AG09319 (cell line): ENCODE results near the gene KRT85.
"Not testable (repeated sequence)": the region's sequence is repeated elsewhere in the genome, so short reads cannot be mapped to it uniquely, and the experiment has no call there.

ENCODE experiments used
- DNase-seq: peaks from one replicate; pipeline ENCODE4 v3.0.0-alpha.2; 2010; ENCODE audit warnings: low read depth; ENCODE audit errors: extremely low read depth
- TF ChIP-seq, protein P1 (sequence below): IDR thresholded peaks from 2 replicates; pipeline ENCODE4 v1.5.1; 2011; ENCODE audit warnings: low read depth, mild to moderate bottlenecking, inconsistent platforms, low read length, moderate library complexity

Gene KRT85

GRCh38 chr12:52411815-52412214 is 44.5 kb upstream of the KRT85 start:
- TF ChIP-seq, protein P1, sequence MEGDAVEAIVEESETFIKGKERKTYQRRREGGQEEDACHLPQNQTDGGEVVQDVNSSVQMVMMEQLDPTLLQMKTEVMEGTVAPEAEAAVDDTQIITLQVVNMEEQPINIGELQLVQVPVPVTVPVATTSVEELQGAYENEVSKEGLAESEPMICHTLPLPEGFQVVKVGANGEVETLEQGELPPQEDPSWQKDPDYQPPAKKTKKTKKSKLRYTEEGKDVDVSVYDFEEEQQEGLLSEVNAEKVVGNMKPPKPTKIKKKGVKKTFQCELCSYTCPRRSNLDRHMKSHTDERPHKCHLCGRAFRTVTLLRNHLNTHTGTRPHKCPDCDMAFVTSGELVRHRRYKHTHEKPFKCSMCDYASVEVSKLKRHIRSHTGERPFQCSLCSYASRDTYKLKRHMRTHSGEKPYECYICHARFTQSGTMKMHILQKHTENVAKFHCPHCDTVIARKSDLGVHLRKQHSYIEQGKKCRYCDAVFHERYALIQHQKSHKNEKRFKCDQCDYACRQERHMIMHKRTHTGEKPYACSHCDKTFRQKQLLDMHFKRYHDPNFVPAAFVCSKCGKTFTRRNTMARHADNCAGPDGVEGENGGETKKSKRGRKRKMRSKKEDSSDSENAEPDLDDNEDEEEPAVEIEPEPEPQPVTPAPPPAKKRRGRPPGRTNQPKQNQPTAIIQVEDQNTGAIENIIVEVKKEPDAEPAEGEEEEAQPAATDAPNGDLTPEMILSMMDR = no peak

GRCh38 chr12:52410589-52411248 is 43.4 kb upstream of the KRT85 start:
- DNase-seq = not testable (repeated sequence)

More at GRCh38 chr12:52411815-52412214, 44.5 kb upstream of the KRT85 start:
- no peak for DNase-seq

DNA sequence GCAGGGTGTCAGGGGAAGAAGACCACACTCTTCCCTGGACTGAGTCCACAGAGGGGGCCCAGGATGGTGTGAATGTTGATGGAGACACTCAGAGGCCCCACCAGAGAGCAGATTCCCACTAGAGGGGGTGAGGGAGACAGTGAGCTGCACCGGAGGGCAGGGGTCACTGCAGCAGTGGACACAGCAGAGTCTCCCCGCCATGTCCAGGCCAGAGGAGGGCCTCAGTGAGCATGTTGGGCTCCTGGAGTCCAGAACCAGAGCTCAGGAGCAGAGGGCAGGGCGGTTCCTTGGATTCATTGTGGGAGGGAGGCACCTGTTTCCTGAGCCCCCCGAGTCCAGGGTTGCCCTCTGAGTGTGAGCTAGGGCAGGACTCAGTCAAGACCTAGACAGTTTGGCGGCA is 40.6 kb upstream of the KRT85 start:
- TF ChIP-seq, protein P1 = no peak
- no peak for DNase-seq

DNA sequence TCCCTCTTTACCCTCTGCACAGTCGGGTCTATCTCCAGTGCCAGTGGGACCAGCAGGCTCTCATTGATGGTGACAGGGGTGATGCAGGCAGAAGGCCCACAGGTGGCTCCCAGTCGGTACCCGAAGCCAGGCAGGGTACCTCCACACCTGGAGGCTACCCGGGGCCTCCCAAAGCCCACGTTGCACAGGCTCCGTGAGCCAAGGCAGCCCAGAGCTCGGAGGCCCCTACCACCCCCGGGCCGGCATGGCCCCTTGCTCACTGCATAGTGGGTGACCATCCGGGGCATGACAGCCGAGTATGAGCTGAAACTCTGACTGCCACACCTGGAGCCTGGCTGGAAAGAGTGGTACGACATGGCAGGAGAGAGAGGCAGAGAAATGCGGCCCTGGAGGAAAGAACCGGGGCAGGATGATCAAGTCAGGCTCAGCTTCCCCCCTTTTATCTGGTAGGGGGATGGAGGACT is 38.7 kb upstream of the KRT85 start, which contains the start of gene KRT82:
Gene KRT82, minus strand, starts transcription at position 414 of the 464 bp plus-strand sequence. Its CDS starts 58 bp downstream, at position 356.
- TF ChIP-seq, protein P1 = no peak
- no peak for DNase-seq

DNA sequence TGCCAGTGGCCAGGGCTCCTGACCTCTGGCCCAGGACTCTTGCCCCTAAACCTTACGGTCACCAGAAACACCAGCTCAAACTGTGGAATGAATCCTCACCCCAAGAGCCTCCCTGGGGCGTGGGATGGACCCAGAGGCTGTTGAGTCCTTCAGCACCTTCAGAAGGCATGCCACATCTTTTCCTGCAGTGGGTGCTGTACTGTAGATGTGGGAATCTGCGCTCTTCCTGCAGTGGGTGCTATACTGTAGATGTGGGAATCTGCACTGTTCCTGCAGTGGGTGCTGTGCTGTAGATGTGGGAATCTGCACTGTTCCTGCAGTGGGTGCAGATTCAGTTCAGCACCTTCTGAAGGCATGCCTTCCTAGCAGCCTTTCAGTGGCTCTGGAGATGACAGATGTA is 37.7 kb upstream of the KRT85 start:
- no peak for DNase-seq
- TF ChIP-seq, protein P1 = no peak

DNA sequence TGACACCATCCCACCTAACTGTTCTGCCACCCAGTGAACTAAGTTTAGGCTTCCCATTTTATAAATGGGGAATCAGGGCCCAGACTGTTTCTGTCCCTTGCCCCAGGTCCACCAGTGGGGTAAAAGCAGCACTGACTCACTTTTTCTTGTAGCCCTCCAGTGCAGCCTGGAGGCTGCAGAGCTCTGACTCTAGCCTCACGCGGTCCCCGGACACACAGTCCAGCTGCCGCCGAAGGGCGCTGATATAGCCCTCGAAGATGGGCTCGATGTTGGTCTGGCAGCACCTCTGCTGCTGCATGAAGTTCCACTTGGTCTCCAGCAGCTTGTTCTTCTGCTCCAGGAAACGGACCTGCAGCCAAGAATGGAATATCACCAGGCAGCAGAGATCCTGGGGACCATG is 36.3 kb upstream of the KRT85 start:
- TF ChIP-seq, protein P1 = no peak
- DNase-seq = no peak

GRCh38 chr12:52402873-52403540 is 35.7 kb upstream of the KRT85 start:
- TF ChIP-seq, protein P1 = no peak
- no peak for DNase-seq
